ENCODE measurements around the gene CDH18. TPM values are rescaled to one million over a fixed set of nuclear protein-coding genes. Genes with fewer than 3 reads are reported as not detected.

Gene CDH18
- total RNA-seq, 1 donor from 2014 or later: under 0.01 TPM

DNA sequence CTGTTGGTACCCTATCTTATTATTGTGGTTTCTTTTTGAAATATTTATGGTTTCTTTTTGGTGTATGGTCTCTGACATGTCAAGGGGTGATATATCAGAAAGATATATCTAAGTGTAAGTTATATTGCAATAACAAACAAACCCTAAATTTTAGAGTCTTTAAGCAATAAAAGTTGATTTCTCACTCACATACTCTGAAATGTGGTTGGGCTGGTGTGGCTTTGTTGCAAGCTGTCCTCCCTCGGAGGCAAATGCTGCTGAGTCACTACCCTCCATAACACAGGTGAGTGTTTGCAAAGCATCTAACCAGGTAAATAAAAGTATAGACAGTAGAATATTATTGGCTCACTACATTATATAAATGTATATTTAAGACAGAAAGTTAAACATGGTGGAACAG, 253.2 kb downstream of the CDH18 start:
- DNase-seq (ENCODE audit: low read depth in 2 of 2): no peak

DNA sequence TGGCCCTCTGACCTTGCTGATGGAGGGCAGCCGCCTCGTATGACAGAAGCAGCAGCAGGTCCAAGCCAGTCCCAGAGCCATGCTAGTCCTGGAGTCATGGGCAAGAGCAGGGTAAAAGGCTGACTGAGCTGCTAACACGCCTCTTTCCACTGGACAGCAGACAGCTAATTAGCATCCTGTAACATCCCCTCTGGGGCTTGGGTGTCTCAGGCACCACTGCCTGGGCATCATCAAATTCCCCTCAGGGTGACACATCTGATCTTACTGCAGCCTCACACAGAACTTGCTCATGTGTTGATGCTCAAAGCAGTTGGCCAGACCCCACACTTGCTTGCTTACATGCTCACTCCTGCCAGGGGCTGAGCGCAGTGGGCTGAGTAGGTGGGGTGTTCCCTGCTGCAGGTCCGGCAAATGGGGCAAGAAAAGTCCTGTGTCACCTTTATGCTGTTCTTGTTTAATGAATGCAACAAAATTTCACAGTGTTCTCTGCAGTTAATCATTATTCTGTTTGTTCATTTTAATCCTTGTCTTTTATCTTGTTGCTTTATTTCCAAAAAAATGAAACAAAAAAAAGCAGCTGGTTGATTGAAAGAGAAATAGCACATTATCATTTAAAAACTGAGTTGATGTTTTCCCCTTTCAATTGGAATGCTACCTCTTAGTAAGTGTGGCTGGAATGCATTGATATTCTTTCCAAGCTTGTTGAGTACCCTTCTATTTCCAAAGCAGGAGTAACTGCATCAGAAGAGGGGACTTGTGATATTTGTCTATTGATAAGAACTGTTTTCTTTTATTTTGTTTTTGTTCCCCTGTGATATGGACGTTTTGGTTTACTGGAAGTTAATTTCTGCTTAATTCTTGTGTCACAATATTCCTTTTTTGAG, 254.1 kb downstream of the CDH18 start:
- no peak for DNase-seq (ENCODE audit: low read depth in 2 of 2)

DNA sequence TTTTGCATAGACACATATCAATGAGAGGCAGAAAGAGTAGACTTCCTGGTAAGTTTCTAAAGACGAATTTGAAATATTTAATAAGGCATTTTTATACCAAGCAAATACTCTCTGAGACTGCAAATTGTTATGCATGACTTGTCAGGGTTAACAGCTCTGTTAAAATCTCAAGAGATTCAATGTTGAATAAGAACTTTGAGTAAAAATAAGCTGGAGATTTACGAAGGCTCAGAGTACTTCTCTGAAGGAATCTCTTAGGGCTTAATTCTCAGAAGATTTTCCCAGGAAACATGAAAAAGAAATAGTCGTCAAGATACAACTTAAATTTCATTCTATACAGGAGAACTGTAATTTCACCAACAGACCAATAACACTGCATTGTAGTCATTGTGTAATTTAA, 259.4 kb downstream of the CDH18 start:
- DNase-seq (ENCODE audit: low read depth in 2 of 2): no peak

DNA sequence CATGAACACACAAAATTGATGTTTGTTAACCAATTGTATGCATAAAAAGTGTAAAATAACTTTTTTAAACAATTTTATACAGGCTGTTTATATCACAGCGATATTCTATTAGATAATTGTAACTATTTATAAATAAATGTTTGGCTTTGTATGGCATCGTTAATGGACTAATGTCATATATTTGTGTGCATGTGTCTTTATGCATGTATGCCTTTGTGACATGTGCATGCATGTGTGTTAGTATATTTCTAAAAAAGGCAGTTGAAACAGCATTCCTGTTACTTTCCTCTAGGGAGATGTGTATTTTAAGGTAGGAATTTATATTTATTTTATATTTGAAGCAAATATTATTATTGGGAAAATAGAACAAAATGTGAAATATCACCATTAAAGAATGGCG, 268.9 kb downstream of the CDH18 start:
- no peak for DNase-seq (ENCODE audit: low read depth in 2 of 2)

DNA sequence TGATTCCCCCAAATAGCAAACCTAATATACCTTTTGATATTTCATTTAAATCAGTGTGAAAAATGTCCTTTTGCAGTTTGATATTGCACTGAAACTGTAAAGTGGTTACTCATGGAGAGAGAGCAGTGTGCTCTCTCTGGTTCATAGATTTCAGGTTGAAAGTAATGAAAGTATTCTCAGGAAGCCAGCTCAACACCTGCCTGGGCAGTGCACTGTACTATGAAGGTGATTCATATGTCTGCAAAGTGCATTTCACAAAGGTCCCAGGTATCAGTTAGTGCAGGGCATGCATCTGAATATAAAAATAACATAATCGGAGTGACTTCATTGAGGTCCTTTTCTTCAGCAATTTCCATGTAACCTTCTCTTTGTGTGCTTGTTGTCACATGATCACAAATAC, 274.3 kb downstream of the CDH18 start:
- DNase-seq (ENCODE audit: low read depth in 2 of 2): no peak

DNA sequence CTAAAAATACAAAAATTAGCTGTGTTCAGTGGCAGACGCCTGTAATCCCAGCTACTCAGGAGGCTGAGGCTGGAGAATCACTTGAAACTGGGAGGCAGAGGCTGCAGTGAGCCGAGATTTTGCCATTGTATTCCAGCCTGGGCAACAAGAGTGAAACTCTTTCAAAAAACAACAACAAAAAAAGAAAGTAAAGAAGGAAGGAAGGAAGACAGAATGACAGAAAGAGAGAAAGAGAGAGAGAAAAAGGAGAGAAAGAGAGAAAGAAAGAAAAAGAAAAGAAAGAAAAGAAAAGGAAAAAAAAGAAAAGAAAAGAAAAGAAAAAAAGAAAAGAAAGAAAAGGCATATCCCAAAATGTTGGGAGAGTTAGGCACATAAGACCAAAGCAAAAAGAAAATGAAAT, 278.6 kb downstream of the CDH18 start:
- DNase-seq (ENCODE audit: low read depth in 2 of 2): no peak

DNA sequence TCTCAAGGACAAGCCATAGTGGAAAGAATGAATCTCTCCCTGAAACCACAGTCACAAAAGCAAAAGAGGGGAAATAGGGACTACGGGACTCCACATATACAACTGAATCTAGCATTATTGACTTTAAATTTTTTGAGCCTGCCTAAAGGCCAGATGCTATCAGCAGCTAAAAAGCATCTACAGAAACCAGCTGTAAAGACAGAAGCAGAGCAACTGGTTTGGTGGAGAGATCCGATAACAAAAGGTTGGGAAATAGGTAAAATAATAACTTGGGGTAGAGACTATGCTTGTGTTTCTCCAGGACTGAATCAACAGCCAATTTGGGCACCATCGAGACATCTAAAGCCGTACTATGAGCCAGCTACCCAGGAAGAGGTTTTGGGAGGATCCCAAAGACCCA, 281.2 kb downstream of the CDH18 start:
- no peak for DNase-seq (ENCODE audit: low read depth in 2 of 2)

DNA sequence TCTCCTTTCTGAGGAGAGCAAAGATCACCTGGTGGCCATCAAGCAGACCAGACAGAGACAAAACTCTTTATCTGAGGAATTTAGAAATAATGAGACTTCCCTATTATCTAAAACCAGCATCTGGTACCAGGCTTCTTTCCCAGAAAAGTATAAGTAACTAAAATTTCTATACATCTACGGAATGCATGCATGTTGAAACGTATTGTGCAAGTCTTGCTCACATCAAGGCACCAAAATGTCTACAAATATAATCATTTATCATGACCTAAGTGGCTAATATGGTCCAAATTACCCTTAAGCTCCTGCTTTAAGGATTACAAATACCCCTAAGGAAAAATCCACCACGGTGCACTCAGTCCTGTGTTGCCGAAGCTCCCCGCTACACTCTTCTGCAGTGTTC, 286.3 kb downstream of the CDH18 start:
- DNase-seq (ENCODE audit: low read depth in 2 of 2): no peak

DNA sequence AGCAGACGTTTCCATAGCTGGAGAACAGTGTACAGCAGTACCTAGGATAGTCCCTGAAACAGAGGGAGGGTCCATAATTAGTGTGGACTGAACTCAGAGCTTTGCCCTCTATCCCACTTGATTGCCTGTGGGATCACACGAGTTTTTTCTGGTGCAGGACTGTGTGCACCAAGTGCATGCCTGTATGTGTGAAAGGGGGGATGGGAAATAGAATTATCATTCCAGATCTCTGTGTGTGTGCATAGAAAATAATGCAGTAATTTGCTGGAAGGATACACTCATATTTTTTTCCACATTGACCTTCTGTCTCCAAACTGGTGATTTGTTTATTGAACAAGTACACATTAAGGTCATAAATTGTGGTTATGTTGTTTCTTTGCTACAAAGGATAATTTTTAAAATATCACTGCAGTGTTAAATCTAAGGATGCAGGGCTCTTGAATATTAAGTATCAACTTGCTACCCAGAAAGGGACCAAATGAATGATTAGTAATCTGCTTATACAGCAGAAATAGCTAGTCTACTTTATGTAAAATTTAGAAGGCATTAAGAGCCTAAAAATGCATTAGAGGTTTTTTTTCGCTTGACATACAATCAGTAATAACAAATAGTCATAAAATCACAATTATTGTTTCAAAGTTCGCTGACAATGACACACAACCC, 292.9 kb downstream of the CDH18 start:
- no peak for DNase-seq (ENCODE audit: low read depth in 2 of 2)

DNA sequence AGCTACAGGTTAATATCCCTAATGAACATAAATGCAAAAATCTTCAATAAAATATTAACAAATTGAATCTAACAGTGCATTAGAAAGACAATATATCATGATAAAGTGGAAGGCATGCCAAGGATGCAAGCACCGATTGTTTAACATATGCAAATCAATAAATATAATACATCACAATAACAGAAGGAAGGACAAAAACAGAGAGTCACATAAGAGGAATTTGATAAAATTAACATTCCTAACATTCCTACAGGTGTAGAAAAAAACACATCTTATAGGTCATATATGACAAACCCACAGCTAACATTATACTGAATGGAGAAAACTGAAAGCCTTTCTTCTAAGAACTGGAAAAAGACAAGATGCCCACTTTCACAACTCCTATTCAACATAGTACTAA, 297.0 kb downstream of the CDH18 start:
- DNase-seq (ENCODE audit: low read depth in 2 of 2): no peak

DNA sequence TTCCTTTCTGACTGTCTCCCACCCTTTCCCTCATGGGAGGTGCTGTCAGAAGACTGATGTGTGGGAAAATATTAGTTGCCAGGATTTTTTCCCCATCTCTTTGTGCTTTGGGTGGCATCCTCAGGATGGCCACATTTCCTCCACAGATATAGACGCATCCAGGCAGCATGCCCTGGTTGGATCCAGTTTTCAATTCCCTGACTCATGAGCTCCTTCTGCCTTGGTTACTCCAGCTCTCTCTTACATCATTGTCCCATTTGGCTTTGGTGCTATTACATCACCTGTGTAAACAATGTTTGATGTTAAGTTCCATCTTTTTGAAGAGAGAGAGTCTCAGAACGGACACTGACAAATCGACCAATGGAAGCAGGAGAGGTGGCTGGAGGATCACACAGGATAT, 302.5 kb downstream of the CDH18 start:
- DNase-seq (ENCODE audit: low read depth in 2 of 2): no peak

DNA sequence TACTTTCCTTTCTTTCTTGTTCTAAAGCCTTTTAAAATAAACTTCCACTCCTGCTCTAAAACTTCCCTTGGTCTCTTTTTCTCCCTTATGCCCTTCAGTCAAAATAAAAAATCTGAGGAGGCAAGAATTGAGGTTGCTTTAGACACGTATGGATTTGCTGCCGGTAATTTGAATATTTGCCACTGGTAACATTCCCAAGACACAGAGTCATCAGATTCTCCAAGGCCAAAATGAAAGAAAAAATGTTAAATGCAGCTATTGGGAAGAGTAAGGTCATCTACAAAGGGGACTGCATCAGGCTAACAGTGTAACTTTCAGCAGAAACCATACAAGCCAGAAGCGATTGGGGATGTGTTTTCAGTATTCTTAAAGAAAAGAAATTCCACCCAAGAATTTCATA, 311.1 kb downstream of the CDH18 start:
- no peak for DNase-seq (ENCODE audit: low read depth in 2 of 2)

DNA sequence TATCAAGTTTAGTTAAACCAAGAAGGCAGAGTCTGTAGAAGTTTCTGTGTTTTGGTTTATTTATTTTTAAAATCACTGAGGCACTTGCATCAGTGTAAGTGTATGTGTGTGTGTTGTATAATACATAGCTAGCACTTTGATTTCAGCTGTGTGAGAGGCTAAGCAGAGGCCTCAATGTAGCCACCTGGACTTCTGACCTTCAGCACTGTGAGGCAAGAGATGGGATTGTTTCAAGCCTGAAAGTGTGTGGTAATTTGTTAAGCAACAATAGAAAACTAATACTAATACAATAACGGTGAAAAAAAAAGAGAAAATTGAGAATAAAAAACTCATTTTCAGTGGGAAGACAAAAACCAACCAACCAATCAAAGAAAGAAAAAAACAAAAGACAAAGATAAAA, 327.3 kb downstream of the CDH18 start:
- no peak for DNase-seq (ENCODE audit: low read depth in 2 of 2)

DNA sequence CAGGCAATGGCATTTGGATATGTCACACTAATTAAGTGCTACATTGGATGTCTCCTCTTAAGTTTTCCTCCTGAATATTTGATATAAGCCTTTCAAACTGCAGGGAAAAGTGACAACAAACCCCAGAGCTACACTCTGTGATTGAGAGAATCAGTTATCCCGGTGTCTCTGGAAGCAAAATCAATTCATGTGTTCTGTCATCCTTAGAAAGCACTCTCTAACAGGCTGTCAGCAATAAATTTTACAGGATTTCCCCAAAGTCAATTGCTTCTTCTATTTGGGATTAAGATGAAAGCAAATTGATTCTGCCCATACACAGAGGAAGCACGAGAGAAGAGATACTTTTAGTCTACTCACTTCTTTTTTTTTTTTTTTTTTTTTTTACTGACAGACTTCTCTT, 332.4 kb downstream of the CDH18 start:
- no peak for DNase-seq (ENCODE audit: low read depth in 2 of 2)

DNA sequence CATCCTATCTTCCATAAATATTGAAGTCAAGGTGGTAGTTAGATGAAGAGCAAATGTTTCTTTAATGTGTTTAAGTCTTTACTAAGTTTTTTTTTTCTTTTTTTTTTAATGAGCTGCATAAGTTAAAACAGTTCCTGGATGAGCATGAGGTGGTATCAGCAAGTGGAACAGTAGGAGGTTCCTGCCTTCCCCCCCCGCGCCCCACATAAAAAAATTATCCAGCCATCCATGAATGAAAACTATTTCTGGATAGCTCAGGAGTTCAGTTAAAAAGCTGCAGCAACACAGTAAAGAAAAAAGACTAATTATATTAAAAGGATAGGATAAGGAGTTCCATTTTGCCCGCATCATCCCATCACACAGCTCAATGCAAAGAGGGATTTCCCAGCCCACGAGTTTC, 349.5 kb downstream of the CDH18 start:
- no peak for DNase-seq (ENCODE audit: low read depth in 2 of 2)

DNA sequence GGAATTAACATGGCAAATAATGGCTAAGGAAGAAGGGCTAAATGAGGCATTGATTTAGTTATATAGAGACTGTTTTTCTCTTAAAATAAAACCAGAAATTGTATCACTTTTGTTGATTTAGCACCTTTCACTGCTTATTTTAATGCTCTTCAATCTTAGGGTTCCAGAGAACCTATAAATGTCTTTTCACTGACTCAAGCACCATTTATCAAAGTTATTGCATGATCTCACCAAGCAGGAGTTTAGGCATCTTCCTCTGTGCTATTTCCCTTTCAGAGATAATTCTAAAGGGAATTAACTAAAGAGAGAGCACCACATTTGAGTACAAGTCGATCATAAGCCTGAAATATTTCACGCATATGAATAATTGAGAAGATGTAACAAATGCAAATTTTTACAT, 357.1 kb downstream of the CDH18 start:
- no peak for DNase-seq (ENCODE audit: low read depth in 2 of 2)

DNA sequence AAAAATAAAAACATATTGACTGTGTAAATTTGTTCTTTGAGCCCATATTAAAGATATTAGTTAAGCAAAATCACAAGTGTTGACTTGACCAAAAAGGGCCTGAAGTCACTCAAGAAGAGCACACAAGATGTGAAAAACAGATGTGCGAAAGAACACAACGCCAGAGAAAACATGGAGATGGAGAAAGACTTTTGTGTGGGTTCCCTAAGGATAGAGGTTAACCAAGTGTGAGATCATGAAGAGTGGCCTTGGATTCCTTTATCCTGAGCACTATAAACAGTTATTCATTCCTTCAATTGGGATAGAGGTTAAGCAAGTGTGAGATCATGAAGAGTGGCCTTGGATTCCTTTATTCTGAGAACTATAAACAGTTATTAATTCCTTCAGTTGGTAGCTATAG, 361.8 kb downstream of the CDH18 start:
- DNase-seq (ENCODE audit: low read depth in 2 of 2): no peak

DNA sequence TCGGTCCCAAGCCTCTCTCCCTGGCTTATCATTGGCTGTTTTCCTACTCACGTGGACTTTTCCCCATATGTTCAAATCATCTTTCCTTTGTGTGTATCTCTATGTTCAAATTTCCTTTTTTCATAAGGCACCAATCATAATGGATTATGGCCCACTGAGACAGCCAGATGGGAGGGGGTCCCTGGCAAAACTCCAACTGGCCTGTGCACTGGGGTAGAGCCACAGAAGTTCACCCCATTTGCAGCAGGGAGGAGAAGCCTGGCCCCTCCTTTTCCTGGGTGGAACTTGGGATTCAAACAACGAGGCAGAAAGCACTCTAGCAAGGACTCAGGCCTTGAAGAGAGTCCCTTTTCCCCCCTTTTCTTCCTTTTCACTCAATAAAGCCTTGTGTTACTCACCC, 362.4 kb downstream of the CDH18 start:
- no peak for DNase-seq (ENCODE audit: low read depth in 2 of 2)

DNA sequence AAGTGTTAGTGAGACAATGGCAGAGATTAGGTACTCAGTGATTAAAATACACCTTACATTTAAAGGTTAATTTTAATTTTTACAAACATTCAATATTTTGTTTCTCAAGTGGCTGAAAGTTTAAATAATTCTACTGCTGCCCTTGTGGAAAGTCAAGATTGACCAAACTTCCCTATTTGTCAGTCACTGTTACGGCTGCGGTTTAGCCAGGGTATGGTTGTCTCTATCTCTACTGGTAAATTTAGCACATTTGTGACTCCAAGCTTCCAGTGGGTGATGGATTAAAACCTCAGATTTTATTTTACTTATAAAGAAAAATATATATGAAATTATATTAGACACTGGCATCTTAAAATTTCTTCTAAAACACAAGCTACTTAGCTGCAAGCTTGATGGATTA, 368.4 kb downstream of the CDH18 start:
- no peak for DNase-seq (ENCODE audit: low read depth in 2 of 2)

DNA sequence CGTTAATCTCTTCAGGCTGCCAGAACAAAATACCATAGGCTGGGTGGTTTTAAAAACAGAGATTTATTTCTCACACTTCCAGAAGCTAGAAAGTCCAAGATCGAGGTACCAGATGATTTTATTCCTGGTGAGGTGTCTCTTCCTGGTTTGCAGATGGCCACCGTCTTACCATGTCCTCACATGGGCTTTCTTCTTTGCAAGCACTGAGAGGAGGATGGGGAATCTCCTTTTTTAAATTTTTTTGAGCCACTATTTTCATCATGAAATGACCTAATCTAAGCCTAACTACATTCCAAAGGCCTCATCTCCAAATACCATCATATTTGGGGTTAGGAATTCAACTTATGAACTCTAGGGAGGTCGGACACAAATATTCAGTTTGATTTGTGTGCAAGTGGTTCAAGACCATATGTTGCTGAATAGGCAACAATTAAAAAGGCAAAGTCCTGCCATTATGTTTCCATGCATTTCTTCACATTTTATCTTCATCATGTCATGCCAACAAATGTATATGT, 371.2 kb downstream of the CDH18 start:
- no peak for DNase-seq (ENCODE audit: low read depth in 2 of 2)

DNA sequence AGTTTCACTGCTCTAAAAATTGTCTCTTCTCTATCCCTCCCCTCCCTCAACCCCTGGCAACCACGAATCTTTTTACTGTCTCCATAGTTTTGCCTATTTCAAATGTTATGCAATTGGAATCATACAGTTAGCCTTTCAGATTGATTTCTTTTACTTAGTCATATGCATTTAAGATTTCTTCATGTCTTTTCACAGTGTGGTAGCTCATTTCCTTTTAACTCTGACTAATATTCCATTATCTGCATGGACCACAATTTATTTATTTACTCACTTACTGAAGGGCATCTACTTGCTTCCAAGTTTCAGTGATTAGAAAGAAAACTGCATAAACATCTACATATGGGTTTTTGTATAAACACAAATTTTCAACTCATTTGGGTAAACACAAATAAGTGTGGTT, 372.3 kb downstream of the CDH18 start:
- DNase-seq (ENCODE audit: low read depth in 2 of 2): no peak

DNA sequence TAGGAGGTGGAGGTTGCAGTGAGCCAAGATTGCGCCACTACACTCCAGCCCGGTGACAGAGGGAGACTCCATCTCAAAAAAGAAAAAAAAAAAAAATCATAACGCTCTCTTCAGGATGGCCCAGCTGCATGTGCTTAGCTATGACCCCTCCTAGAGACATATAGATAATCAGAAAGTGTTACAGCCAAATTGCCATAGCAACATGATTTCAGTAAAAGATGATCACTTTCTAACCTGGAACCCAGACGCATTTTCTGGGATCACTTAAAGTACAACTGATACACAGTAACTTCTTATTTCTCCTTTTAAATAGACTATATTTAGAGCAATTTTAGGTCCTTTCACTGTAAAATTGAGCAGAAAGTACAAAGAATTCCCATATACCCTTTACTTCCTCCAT, 372.9 kb downstream of the CDH18 start:
- DNase-seq (ENCODE audit: low read depth in 2 of 2): no peak

DNA sequence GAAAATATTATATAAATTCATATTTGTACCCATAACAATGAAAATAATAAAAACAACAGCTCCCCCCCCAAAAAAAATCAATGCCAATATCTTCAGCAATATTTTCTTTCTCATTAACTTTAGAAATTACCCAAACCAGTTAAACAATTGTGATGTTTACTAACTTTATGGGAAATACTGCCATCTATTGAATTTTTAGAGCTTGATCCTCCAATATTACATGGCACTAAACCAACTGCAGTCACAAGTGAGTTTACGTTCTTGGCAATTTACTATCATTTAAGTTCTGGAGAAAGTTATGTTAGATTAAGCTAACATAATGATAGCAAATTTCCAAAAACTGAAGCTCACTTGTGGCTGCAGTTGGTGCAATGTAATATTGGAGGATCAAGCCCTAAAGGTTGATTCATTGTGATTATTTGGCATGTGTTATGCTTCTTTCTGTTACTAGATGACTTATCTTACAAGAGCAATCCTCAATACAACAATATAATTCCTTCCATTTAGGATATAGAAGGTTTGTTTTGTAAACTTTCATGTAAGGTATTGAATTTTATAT, 379.5 kb downstream of the CDH18 start:
- DNase-seq (ENCODE audit: low read depth in 2 of 2): no peak
